OCI-LY1 (cell line): ENCODE results near the gene LAMC1.

Source experiments
- CTCF ChIP-seq: fragments of 200-600 bp; sonication (generic), shearing (Covaris generic); IDR thresholded peaks from 2 replicates; pipeline ENCODE4 v1.5.1; 2017; ENCODE audit warnings: mild to moderate bottlenecking, antibody characterized with exemption, low read length, moderate library complexity, mixed read lengths
- EZH2 ChIP-seq: fragments of 200-600 bp; sonication (generic), shearing (Covaris generic); IDR thresholded peaks from 2 replicates; pipeline ENCODE4 v1.8.0; 2017; ENCODE audit warnings: borderline replicate concordance, mixed run types, mild to moderate bottlenecking, antibody characterized with exemption, low read length, moderate library complexity, mixed read lengths

- no peak for TF ChIP-seq CTCF
- TF ChIP-seq EZH2: no peak
Measured at GRCh38 chr1:183180634-183181056, 157.4 kb downstream of the LAMC1 start.
